Measurements from ENCODE around the gene HECW1.
A peak's percentile ranks its signal among the peaks of the same experiment; 100 is the strongest.

Gene HECW1

GRCh38 chr7:43220742-43221141 lies 108.3 kb downstream of the HECW1 start:
- DNase-seq = no peak
- Mint-ChIP-seq H3K4me3 (no peak overlapping the region), H3K4me1 (ENCODE audit: low read depth) (no peaks in the 10 kb centered on the region), H3K27me3 (peaks cover 28% of the 10 kb centered on the region), H3K36me3 (ENCODE audit: low read depth) (no peaks in the 10 kb centered on the region), H3K9me3 (no peaks in the 10 kb centered on the region), H3K27ac (no peak overlapping the region)

- DNase-seq = no peak
- Mint-ChIP-seq H3K36me3 (ENCODE audit: low read depth) (no peaks in the 10 kb centered on the region), H3K9me3 (no peaks in the 10 kb centered on the region), H3K4me1 (ENCODE audit: low read depth) (no peaks in the 10 kb centered on the region), H3K27ac (no peak overlapping the region), H3K4me3 (no peak overlapping the region), H3K27me3 (peaks cover 23% of the 10 kb centered on the region)
Measured at GRCh38 chr7:43229801-43230200, 117.4 kb downstream of the HECW1 start.

- no peaks in the 10 kb centered on the region for H3K9me3 Mint-ChIP-seq
- no peak overlapping the region for H3K27ac Mint-ChIP-seq
- H3K4me1 Mint-ChIP-seq (ENCODE audit: low read depth) = no peaks in the 10 kb centered on the region
- peaks cover 23% of the 10 kb centered on the region for H3K27me3 Mint-ChIP-seq
- no peak for DNase-seq
- H3K4me3 Mint-ChIP-seq = no peak overlapping the region
- H3K36me3 Mint-ChIP-seq (ENCODE audit: low read depth) = no peaks in the 10 kb centered on the region
Measured at GRCh38 chr7:43232366-43232765, 119.9 kb downstream of the HECW1 start.

- Mint-ChIP-seq H3K27me3 (peaks cover 12% of the 10 kb centered on the region), H3K4me3 (no peak overlapping the region), H3K4me1 (ENCODE audit: low read depth) (no peaks in the 10 kb centered on the region), H3K36me3 (ENCODE audit: low read depth) (no peaks in the 10 kb centered on the region), H3K9me3 (no peaks in the 10 kb centered on the region), H3K27ac (no peak overlapping the region)
- DNase-seq = no peak
Measured at GRCh38 chr7:43234073-43234472, 121.6 kb downstream of the HECW1 start.

GRCh38 chr7:43234968-43235367 lies 122.5 kb downstream of the HECW1 start:
- no peak for DNase-seq
- no peak overlapping the region for H3K27ac Mint-ChIP-seq
- H3K9me3 Mint-ChIP-seq = no peaks in the 10 kb centered on the region
- no peaks in the 10 kb centered on the region for H3K36me3 Mint-ChIP-seq (ENCODE audit: low read depth)
- no peak overlapping the region for H3K4me3 Mint-ChIP-seq
- H3K27me3 Mint-ChIP-seq = peaks cover 10% of the 10 kb centered on the region
- H3K4me1 Mint-ChIP-seq (ENCODE audit: low read depth) = no peaks in the 10 kb centered on the region

- Mint-ChIP-seq H3K4me1 (ENCODE audit: low read depth) (no peaks in the 10 kb centered on the region), H3K27me3 (peaks cover 13% of the 10 kb centered on the region), H3K36me3 (ENCODE audit: low read depth) (no peaks in the 10 kb centered on the region), H3K4me3 (no peak overlapping the region), H3K27ac (no peak overlapping the region), H3K9me3 (no peaks in the 10 kb centered on the region)
- DNase-seq = no peak
Measured at GRCh38 chr7:43240565-43240964, 128.1 kb downstream of the HECW1 start.

GRCh38 chr7:43242628-43243255 lies 130.3 kb downstream of the HECW1 start:
- Mint-ChIP-seq H3K36me3 (ENCODE audit: low read depth) (no peaks in the 10 kb centered on the region), H3K27ac (no peak overlapping the region), H3K27me3 (peaks cover 23% of the 10 kb centered on the region), H3K4me3 (no peak overlapping the region), H3K4me1 (ENCODE audit: low read depth) (no peaks in the 10 kb centered on the region), H3K9me3 (no peaks in the 10 kb centered on the region)
- DNase-seq = no peak

- Mint-ChIP-seq H3K4me3 (no peak overlapping the region), H3K9me3 (no peaks in the 10 kb centered on the region), H3K27me3 (peaks cover 23% of the 10 kb centered on the region)
Measured at GRCh38 chr7:43244232-43244631, 131.8 kb downstream of the HECW1 start.

GRCh38 chr7:43244784-43245183 lies 132.3 kb downstream of the HECW1 start:
- H3K4me1 Mint-ChIP-seq (ENCODE audit: low read depth) = no peaks in the 10 kb centered on the region
- H3K9me3 Mint-ChIP-seq = no peaks in the 10 kb centered on the region
- peaks cover 23% of the 10 kb centered on the region for H3K27me3 Mint-ChIP-seq
- no peak overlapping the region for H3K4me3 Mint-ChIP-seq
- H3K27ac Mint-ChIP-seq = no peak overlapping the region
- H3K36me3 Mint-ChIP-seq (ENCODE audit: low read depth) = no peaks in the 10 kb centered on the region
- no peak for DNase-seq

More at GRCh38 chr7:43244232-43244631, 131.8 kb downstream of the HECW1 start:
- H3K27ac Mint-ChIP-seq = no peak overlapping the region
- H3K36me3 Mint-ChIP-seq (ENCODE audit: low read depth) = no peaks in the 10 kb centered on the region
- no peak for DNase-seq
- H3K4me1 Mint-ChIP-seq (ENCODE audit: low read depth) = no peaks in the 10 kb centered on the region

- DNase-seq = no peak
- no peak overlapping the region for H3K4me3 Mint-ChIP-seq
- H3K36me3 Mint-ChIP-seq (ENCODE audit: low read depth) = no peaks in the 10 kb centered on the region
- H3K27ac Mint-ChIP-seq = no peak overlapping the region
- H3K27me3 Mint-ChIP-seq = peaks cover 22% of the 10 kb centered on the region
- no peaks in the 10 kb centered on the region for H3K4me1 Mint-ChIP-seq (ENCODE audit: low read depth)
- no peaks in the 10 kb centered on the region for H3K9me3 Mint-ChIP-seq
Measured at GRCh38 chr7:43247757-43248156, 135.3 kb downstream of the HECW1 start.

- no peak overlapping the region for H3K27ac Mint-ChIP-seq
- H3K4me1 Mint-ChIP-seq (ENCODE audit: low read depth) = no peaks in the 10 kb centered on the region
- no peak for DNase-seq
- no peaks in the 10 kb centered on the region for H3K9me3 Mint-ChIP-seq
- peaks cover 19% of the 10 kb centered on the region for H3K27me3 Mint-ChIP-seq
- H3K36me3 Mint-ChIP-seq (ENCODE audit: low read depth) = no peaks in the 10 kb centered on the region
- H3K4me3 Mint-ChIP-seq = no peak overlapping the region
Measured at GRCh38 chr7:43248553-43248952, 136.1 kb downstream of the HECW1 start.

GRCh38 chr7:43248961-43249822 lies 136.7 kb downstream of the HECW1 start:
- no peak for DNase-seq
- Mint-ChIP-seq H3K27ac (no peak overlapping the region), H3K9me3 (no peaks in the 10 kb centered on the region), H3K4me3 (no peak overlapping the region), H3K27me3 (peaks cover 16% of the 10 kb centered on the region), H3K4me1 (ENCODE audit: low read depth) (no peaks in the 10 kb centered on the region), H3K36me3 (ENCODE audit: low read depth) (no peaks in the 10 kb centered on the region)

GRCh38 chr7:43249823-43250145 lies 137.3 kb downstream of the HECW1 start:
- no peaks in the 10 kb centered on the region for H3K9me3 Mint-ChIP-seq
- DNase-seq = no peak
- no peaks in the 10 kb centered on the region for H3K36me3 Mint-ChIP-seq (ENCODE audit: low read depth)
- H3K27ac Mint-ChIP-seq = no peak overlapping the region
- no peak overlapping the region for H3K4me3 Mint-ChIP-seq
- H3K27me3 Mint-ChIP-seq = peaks cover 15% of the 10 kb centered on the region
- no peaks in the 10 kb centered on the region for H3K4me1 Mint-ChIP-seq (ENCODE audit: low read depth)

GRCh38 chr7:43260980-43261878 lies 148.8 kb downstream of the HECW1 start:
- no peaks in the 10 kb centered on the region for H3K9me3 Mint-ChIP-seq
- H3K36me3 Mint-ChIP-seq (ENCODE audit: low read depth) = no peaks in the 10 kb centered on the region
- H3K27ac Mint-ChIP-seq = no peak overlapping the region
- H3K27me3 Mint-ChIP-seq = peaks cover 22% of the 10 kb centered on the region
- no peak overlapping the region for H3K4me3 Mint-ChIP-seq
- DNase-seq = peak; percentile 68
- no peaks in the 10 kb centered on the region for H3K4me1 Mint-ChIP-seq (ENCODE audit: low read depth)
